ENCODE data around the gene DDX49.
"Not testable (repeated sequence)": the region's sequence is repeated elsewhere in the genome, so short reads cannot be mapped to it uniquely, and the experiment has no call there.

The DDX49 gene

DNA sequence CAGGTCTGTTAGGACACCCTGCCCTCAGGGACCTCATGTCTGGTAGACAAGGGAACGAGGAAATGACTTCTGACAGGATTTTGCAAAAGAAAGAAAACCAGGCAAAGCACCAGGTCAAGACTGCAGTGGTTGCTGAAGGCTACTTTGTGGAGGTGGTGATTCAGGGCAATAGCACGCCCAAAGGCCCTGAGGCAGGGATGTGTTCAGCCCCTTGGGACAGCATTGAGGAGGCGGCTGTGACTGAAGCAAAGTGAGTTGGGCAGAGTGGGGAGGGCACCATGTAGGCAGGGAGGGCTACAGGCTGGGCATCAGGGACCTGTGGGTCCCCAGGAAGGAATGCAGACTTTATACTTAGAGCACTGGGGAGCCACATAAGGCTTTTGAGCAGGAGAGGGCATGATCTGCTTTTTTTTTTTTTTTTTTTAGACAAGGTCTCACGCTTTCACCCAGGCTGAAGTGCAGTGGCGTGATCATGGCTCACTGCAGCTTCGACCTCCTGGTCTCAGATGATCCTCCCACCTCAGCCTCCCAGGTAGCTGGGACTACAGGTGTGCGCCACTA lies 32.3 kb downstream of the DDX49 start:
- TF ChIP-seq, protein P1, sequence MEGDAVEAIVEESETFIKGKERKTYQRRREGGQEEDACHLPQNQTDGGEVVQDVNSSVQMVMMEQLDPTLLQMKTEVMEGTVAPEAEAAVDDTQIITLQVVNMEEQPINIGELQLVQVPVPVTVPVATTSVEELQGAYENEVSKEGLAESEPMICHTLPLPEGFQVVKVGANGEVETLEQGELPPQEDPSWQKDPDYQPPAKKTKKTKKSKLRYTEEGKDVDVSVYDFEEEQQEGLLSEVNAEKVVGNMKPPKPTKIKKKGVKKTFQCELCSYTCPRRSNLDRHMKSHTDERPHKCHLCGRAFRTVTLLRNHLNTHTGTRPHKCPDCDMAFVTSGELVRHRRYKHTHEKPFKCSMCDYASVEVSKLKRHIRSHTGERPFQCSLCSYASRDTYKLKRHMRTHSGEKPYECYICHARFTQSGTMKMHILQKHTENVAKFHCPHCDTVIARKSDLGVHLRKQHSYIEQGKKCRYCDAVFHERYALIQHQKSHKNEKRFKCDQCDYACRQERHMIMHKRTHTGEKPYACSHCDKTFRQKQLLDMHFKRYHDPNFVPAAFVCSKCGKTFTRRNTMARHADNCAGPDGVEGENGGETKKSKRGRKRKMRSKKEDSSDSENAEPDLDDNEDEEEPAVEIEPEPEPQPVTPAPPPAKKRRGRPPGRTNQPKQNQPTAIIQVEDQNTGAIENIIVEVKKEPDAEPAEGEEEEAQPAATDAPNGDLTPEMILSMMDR (IDR thresholded peaks at IDR 0.05; ENCODE audit: insufficient read depth, low read length, poor library complexity, severe bottlenecking), result no peak
- TF ChIP-seq EZH2phosphoT487 (conservative IDR thresholded peaks at IDR 0.05; ENCODE audit: low read length), result no peak
- H4K20me1 ChIP-seq (ENCODE audit: low read depth, low read length), result no peaks in the 10 kb centered on the region
- no peaks in the 10 kb centered on the region for H3K9me3 ChIP-seq (ENCODE audit: insufficient read depth, low read length)
- no peaks in the 10 kb centered on the region for H3K79me2 ChIP-seq (ENCODE audit: insufficient read depth, low read length)
- no peak overlapping the region for H3K9ac ChIP-seq (ENCODE audit: low read length)
- H2AFZ ChIP-seq (ENCODE audit: low read depth, low read length, severe bottlenecking), result no peak overlapping the region
- no peak overlapping the region for H3K4me3 ChIP-seq (ENCODE audit: insufficient read depth, low read length, poor library complexity, severe bottlenecking)
- no peaks in the 10 kb centered on the region for H3K36me3 ChIP-seq (ENCODE audit: low read length)
- H3K27me3 ChIP-seq (ENCODE audit: low read length), result no peaks in the 10 kb centered on the region
- H3F3A ChIP-seq (ENCODE audit: insufficient read depth), result peaks cover 8% of the 10 kb centered on the region
- no peaks in the 10 kb centered on the region for H3K9me2 ChIP-seq (replicated peaks; ENCODE audit: insufficient read depth, low read length)
- no peak overlapping the region for H3K27ac ChIP-seq (ENCODE audit: low read depth, low read length)
- H3K4me2 ChIP-seq (ENCODE audit: low read depth, low read length, poor library complexity, severe bottlenecking), result no peak overlapping the region

DNA sequence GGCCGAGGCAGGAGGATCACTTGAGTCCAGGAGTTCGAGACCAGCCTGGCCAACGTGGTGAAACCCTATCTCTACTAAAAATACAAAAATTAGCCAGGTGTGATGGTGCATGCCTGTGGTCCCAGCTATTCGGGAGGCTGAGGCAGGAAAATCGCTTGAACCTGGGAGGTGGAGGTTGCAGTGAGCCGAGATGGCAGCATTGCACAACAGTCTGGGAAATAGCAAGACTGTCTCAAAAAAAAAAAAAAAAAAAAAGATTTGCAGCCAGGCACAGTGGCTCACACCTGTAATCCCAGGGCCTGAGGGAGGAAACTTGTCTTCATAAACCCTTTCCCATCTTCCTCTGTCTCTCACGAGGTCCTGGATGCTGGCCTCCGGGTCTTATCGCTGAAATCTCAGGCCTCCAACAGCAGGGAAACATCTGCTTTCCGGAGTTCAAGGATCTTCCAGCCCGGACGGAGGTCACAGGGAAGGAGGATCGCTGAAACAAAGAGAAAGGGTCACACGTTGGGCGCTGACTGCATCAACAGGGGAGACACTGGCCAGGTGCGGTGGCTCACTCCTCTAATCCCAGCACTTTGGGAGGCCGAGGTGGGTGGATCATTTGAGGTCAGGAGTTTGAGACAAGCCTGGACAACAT lies 33.0 kb downstream of the DDX49 start:
- H3K4me3 ChIP-seq (ENCODE audit: insufficient read depth, low read length, poor library complexity, severe bottlenecking); H3K4me2 ChIP-seq (ENCODE audit: low read depth, low read length, poor library complexity, severe bottlenecking); H3K27me3 ChIP-seq (ENCODE audit: low read length); H3K9me3 ChIP-seq (ENCODE audit: insufficient read depth, low read length); H3K9ac ChIP-seq (ENCODE audit: low read length); H3K36me3 ChIP-seq (ENCODE audit: low read length); H4K20me1 ChIP-seq (ENCODE audit: low read depth, low read length); H2AFZ ChIP-seq (ENCODE audit: low read depth, low read length, severe bottlenecking); H3F3A ChIP-seq (ENCODE audit: insufficient read depth); H3K27ac ChIP-seq (ENCODE audit: low read depth, low read length); H3K9me2 ChIP-seq (replicated peaks; ENCODE audit: insufficient read depth, low read length); H3K79me2 ChIP-seq (ENCODE audit: insufficient read depth, low read length): not testable (repeated sequence)

DNA sequence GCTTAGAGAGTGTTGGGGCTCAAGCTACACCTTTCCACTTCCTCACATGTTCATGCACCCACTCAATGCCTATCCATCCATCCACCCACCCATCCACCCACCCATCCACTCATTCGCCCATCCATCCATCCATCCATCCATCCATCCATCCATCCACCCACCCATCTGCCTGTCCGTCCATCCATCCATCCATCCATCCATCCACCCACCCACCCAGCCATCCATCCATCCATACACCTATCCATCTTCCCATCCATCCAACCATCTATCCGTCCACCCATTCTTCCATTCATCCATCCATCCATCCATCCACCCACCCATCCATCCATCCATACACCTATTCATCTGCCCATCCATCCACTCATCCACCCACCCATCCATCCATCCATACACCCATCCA lies 34.6 kb downstream of the DDX49 start:
- Histone ChIP-seq H2AFZ (ENCODE audit: low read depth, low read length, severe bottlenecking) (no peak overlapping the region), H3K9ac (ENCODE audit: low read length) (no peak overlapping the region), H3K27ac (ENCODE audit: low read depth, low read length) (no peak overlapping the region), H3K4me2 (ENCODE audit: low read depth, low read length, poor library complexity, severe bottlenecking) (no peak overlapping the region), H3F3A (ENCODE audit: insufficient read depth) (peaks cover 4% of the 10 kb centered on the region; the same call in 1 of the 2 replicates), H3K79me2 (ENCODE audit: insufficient read depth, low read length) (no peaks in the 10 kb centered on the region), H3K9me3 (ENCODE audit: insufficient read depth, low read length) (no peaks in the 10 kb centered on the region), H3K9me2 (replicated peaks; ENCODE audit: insufficient read depth, low read length) (no peaks in the 10 kb centered on the region), H3K4me3 (ENCODE audit: insufficient read depth, low read length, poor library complexity, severe bottlenecking) (no peak overlapping the region), H3K27me3 (ENCODE audit: low read length) (no peaks in the 10 kb centered on the region), H3K36me3 (ENCODE audit: low read length) (no peaks in the 10 kb centered on the region), H4K20me1 (ENCODE audit: low read depth, low read length) (no peaks in the 10 kb centered on the region)
- TF ChIP-seq, protein P1 (IDR thresholded peaks at IDR 0.05; ENCODE audit: insufficient read depth, low read length, poor library complexity, severe bottlenecking), result no peak
- TF ChIP-seq EZH2phosphoT487 (conservative IDR thresholded peaks at IDR 0.05; ENCODE audit: low read length), result no peak

DNA sequence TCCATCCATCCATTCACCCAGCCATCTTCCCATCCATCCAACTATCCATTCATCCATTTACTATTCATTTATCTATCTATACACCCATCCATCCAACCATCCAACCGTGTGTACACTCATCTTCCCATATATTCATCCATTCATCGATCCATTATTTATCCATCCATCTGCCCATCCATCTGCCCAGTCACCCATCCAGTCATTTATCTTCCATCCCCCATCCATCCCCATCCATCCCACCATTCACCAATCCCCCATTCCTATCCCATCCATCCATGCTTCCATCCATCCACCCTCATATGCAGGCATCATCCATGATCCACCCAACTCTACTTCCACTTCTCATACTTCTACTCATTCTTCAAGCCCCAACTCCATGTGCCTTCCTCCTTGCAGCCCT lies 35.5 kb downstream of the DDX49 start:
- Histone ChIP-seq H4K20me1 (ENCODE audit: low read depth, low read length) (no peaks in the 10 kb centered on the region), H3K27ac (ENCODE audit: low read depth, low read length) (no peak overlapping the region), H3K9me2 (replicated peaks; ENCODE audit: insufficient read depth, low read length) (no peaks in the 10 kb centered on the region), H3F3A (ENCODE audit: insufficient read depth) (no peaks in the 10 kb centered on the region), H3K79me2 (ENCODE audit: insufficient read depth, low read length) (no peaks in the 10 kb centered on the region), H3K9ac (ENCODE audit: low read length) (no peak overlapping the region), H3K4me2 (ENCODE audit: low read depth, low read length, poor library complexity, severe bottlenecking) (no peak overlapping the region), H3K36me3 (ENCODE audit: low read length) (no peaks in the 10 kb centered on the region), H3K9me3 (ENCODE audit: insufficient read depth, low read length) (no peaks in the 10 kb centered on the region), H3K4me3 (ENCODE audit: insufficient read depth, low read length, poor library complexity, severe bottlenecking) (no peak overlapping the region), H3K27me3 (ENCODE audit: low read length) (no peaks in the 10 kb centered on the region), H2AFZ (ENCODE audit: low read depth, low read length, severe bottlenecking) (no peak overlapping the region)
- TF ChIP-seq EZH2phosphoT487 (conservative IDR thresholded peaks at IDR 0.05; ENCODE audit: low read length), result no peak
- TF ChIP-seq, protein P1 (IDR thresholded peaks at IDR 0.05; ENCODE audit: insufficient read depth, low read length, poor library complexity, severe bottlenecking), result no peak
